Activated CD4-positive, CD25-positive, alpha-beta regulatory T cell treated with anti-CD3 and anti-CD28 coated beads, Interleukin-2, amount 50 U/mL, for 24 hours (primary cell): Measurements from ENCODE around the gene PAX5.

Source experiments
- ATAC-seq, 2 donors: fragments of 150-1000 bp; cut with Tn5 transposase; one replicate each; pipeline ENCODE4 v1.10.0; 2021; ENCODE audit warnings: mild to moderate bottlenecking in 1 of 2, moderate library complexity in 1 of 2

PAX5 gene

GRCh38 chr9:36796671-36797419, 237.2 kb downstream of the PAX5 start:
- ATAC-seq = no peak

GRCh38 chr9:36794461-36794860, 239.6 kb downstream of the PAX5 start:
- no peak for ATAC-seq

- ATAC-seq = no peak
Observed at GRCh38 chr9:36793277-36793676, 240.8 kb downstream of the PAX5 start.

- no peak for ATAC-seq
Observed at GRCh38 chr9:36791222-36791950, 242.7 kb downstream of the PAX5 start.

- ATAC-seq = no peak
Observed at GRCh38 chr9:36789886-36790285, 244.2 kb downstream of the PAX5 start.

GRCh38 chr9:36788534-36788933, 245.5 kb downstream of the PAX5 start:
- no peak for ATAC-seq

GRCh38 chr9:36787709-36788108, 246.4 kb downstream of the PAX5 start:
- ATAC-seq = no peak
